Measurements from ENCODE around the gene ZIC3.
"Not testable (repeated sequence)": the region's sequence is repeated elsewhere in the genome, so short reads cannot be mapped to it uniquely, and the experiment has no call there.

ZIC3 gene

GRCh38 chrX:137565921-137566745 lies at the start of gene ZIC3:
Gene ZIC3, plus strand, starts transcription at chrX:137566127. Its CDS starts 565 bp downstream, at chrX:137566692.
- DNase-seq: no peak

- no peak for DNase-seq
Observed at GRCh38 chrX:137519459-137519858, 46.5 kb upstream of the ZIC3 start.

GRCh38 chrX:137545711-137546651 lies 19.9 kb upstream of the ZIC3 start:
- DNase-seq: no peak

GRCh38 chrX:137547291-137547690 lies 18.6 kb upstream of the ZIC3 start:
- no peak for DNase-seq

GRCh38 chrX:137548261-137548660 lies 17.7 kb upstream of the ZIC3 start:
- DNase-seq: no peak

- DNase-seq: no peak
Observed at GRCh38 chrX:137549073-137549472, 16.9 kb upstream of the ZIC3 start.

GRCh38 chrX:137549851-137550664 lies 15.9 kb upstream of the ZIC3 start:
- no peak for DNase-seq

- DNase-seq: no peak
Observed at GRCh38 chrX:137550665-137551261, 15.2 kb upstream of the ZIC3 start.

- not testable (repeated sequence) for DNase-seq
Observed at GRCh38 chrX:137552098-137552497, 13.8 kb upstream of the ZIC3 start.

GRCh38 chrX:137562096-137562495 lies 3.8 kb upstream of the ZIC3 start:
- no peak for DNase-seq

- no peak for DNase-seq
Observed at GRCh38 chrX:137563681-137564651, 2.0 kb upstream of the ZIC3 start.

- DNase-seq: no peak
Observed at GRCh38 chrX:137565318-137565904, 516 bp upstream of the ZIC3 start.

- no peak for DNase-seq
Observed at GRCh38 chrX:137566746-137567679, 1.1 kb downstream of the ZIC3 start.

- DNase-seq: no peak
Observed at GRCh38 chrX:137567682-137568232, 1.8 kb downstream of the ZIC3 start.

- DNase-seq: no peak
Observed at GRCh38 chrX:137568741-137569469, 3.0 kb downstream of the ZIC3 start.

- DNase-seq: no peak
Observed at GRCh38 chrX:137569470-137569891, 3.6 kb downstream of the ZIC3 start.

- no peak for DNase-seq
Observed at GRCh38 chrX:137573324-137574101, 7.6 kb downstream of the ZIC3 start.

All from CD4-positive, alpha-beta T cell treated with Interleukin-21 for 1 hour (primary cell).